Thyroid gland (tissue), 4 donors: ENCODE measurements around the gene TOP3A. TPM values are rescaled to one million over a fixed set of nuclear protein-coding genes. Genes with fewer than 3 reads are reported as not detected.

Experiments
- DNase-seq, 2 donors: peaks; one replicate each; pipeline ENCODE4 v3.0.0-alpha.2; 2019
- H3K27ac ChIP-seq, 3 donors: fragments of 200-600 bp; sonication (generic); 1 replicate in 2 of 3; 2 replicates in 1 of 3; pipeline ENCODE4 v1.5.1; 2016 to 2019; ENCODE audit warnings: mild to moderate bottlenecking in 1 of 3, moderate library complexity in 1 of 3
- H3K27me3 ChIP-seq: fragments of 200-600 bp; sonication (generic); one replicate; pipeline ENCODE4 v1.5.1; 2019
- H3K36me3 ChIP-seq, 2 donors: fragments of 200-600 bp; sonication (generic); one replicate each; pipeline ENCODE4 v1.5.1; 2016 to 2019
- H3K4me1 ChIP-seq, 2 donors: fragments of 200-600 bp; sonication (generic); one replicate each; pipeline ENCODE4 v1.5.1; 2017 to 2019
- H3K4me3 ChIP-seq, 3 donors: fragments of 200-600 bp; sonication (generic); replicated peaks in 1 of 3; 1 replicate in 2 of 3; 2 replicates in 1 of 3; pipeline ENCODE4 v1.5.1; 2016; ENCODE audit warnings: mild to moderate bottlenecking in 1 of 3
- H3K9me3 ChIP-seq: fragments of 200-600 bp; sonication (generic); one replicate; pipeline ENCODE4 v1.5.1; 2017
- POLR2A ChIP-seq, 2 donors: fragments of 450-650 bp; IDR thresholded peaks; one replicate each; pipeline ENCODE4 v1.6.1; 2017; ENCODE audit warnings: antibody characterized with exemption in 2 of 2, mild to moderate bottlenecking in 2 of 2, moderate library complexity in 1 of 2
- WGBS, 2 donors: methylation state at CpG; one replicate each; pipeline ENCODE4 v1.1.5; 2017; 5-methylcytosine and 5-hydroxymethylcytosine counted together
- intact Hi-C: fragments of 100-400 bp; cut with DNase I; formaldehyde crosslinking; loops from one replicate; pipeline ENCODE4 v1.15.1; 2023
- total RNA-seq, 4 donors: library from RNA; depleted of rRNA; stranded (reverse); fragments of >200 nt; gene quantifications; one replicate each; pipeline ENCODE4 v1.2.3, GENCODE V29; 2016
- TF ChIP-seq, protein P1 (sequence below), 6 experiments: fragments of 200-600 bp in 3 of 6; fragments of 450-650 bp in 3 of 6; sonication (generic) in 3 of 6; IDR thresholded peaks; one replicate each; pipeline ENCODE4 v1.5.1; 2016 to 2019; ENCODE audit warnings: antibody characterized with exemption in 6 of 6, mild to moderate bottlenecking in 2 of 6, inconsistent platforms in 1 of 6, moderate library complexity in 1 of 6

TOP3A gene
- total RNA-seq, 4 donors from 2014 or later = 31.3 to 34.5 (median 32.5) TPM

DNA sequence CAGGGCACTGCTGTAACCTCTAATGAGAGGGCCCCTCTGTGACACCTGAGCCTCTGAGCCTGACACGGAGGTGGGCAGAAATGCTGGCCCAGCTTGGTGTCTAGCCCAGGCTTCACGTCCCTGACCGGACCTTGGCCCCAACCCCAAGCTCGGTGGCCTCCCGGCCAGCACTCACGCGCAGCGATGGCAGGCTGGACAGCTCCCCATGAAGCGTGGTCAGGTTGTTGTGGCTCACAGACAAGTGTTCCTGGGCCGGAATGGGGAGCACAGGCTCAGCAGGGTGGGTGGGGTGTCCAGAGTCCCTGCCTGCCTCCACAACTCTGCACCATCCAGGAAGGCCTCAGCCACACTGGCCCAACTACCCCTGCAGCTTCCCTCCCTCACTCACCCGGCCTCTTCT, 58.4 kb downstream of the TOP3A start:
- peaks cover 39 to 49% of the 10 kb centered on the region in 2 donors for H3K36me3 ChIP-seq
- H3K4me3 ChIP-seq = no peak overlapping the region
- intact Hi-C loops = loop anchor here (5.0 kb wide), 1 partner anchor 61 kb away; the partner anchor contains the start of gene SMCR8
- H3K27ac ChIP-seq = no peak overlapping the region
- no peaks in the 10 kb centered on the region for H3K27me3 ChIP-seq
- DNase-seq = no peak
- TF ChIP-seq, protein P1, sequence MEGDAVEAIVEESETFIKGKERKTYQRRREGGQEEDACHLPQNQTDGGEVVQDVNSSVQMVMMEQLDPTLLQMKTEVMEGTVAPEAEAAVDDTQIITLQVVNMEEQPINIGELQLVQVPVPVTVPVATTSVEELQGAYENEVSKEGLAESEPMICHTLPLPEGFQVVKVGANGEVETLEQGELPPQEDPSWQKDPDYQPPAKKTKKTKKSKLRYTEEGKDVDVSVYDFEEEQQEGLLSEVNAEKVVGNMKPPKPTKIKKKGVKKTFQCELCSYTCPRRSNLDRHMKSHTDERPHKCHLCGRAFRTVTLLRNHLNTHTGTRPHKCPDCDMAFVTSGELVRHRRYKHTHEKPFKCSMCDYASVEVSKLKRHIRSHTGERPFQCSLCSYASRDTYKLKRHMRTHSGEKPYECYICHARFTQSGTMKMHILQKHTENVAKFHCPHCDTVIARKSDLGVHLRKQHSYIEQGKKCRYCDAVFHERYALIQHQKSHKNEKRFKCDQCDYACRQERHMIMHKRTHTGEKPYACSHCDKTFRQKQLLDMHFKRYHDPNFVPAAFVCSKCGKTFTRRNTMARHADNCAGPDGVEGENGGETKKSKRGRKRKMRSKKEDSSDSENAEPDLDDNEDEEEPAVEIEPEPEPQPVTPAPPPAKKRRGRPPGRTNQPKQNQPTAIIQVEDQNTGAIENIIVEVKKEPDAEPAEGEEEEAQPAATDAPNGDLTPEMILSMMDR (IDR thresholded peaks at IDR 0.05) = no peak
- no peak for TF ChIP-seq POLR2A (IDR thresholded peaks at IDR 0.05)
- WGBS, 2 donors = 88 to 89% methylated on average over 5 to 11 of the region's 11 CpGs
- no peaks in the 10 kb centered on the region for H3K9me3 ChIP-seq
- H3K4me1 ChIP-seq = peaks cover 27 to 34% of the 10 kb centered on the region in 2 donors

DNA sequence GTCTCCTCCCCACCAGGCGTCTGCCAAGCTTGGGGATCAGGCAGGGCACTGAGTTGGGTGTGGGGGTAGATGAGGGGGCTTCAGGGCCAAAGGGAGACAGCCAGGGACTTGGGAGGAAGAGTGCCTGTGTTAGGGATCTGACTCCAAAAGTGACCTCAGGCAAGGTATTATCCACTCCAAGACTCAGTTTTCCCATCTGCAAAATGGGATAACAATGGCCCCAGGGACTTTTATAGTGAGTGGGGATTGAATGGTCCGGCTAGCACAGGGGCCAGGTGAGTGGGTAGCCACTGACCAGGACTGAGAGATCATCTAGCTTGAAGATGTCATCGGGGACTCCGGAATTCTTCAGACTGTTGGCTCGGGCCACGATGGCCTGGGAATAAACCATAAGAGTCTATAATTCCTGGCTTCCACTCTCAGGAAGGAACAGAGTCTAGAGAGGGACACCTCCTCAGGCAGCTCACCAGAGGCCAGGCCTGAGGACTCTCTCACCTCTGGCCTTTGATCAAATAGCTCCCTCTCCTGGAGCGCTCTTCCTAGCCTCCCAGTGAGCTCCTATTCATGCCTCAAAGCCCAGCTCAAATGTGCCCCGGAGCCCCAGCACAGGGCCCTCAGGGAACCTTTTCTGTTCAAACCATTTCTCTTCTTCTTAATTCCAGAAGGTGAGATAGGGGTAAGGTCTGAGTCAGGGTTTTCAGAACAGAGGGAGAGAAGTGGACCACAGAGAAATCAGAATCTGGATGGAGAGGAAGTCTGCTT, 59.7 kb downstream of the TOP3A start:
- no peaks in the 10 kb centered on the region for H3K9me3 ChIP-seq
- H3K27ac ChIP-seq = no peak overlapping the region
- H3K36me3 ChIP-seq = peaks cover 50 to 60% of the 10 kb centered on the region in 2 donors
- peaks cover 22 to 29% of the 10 kb centered on the region in 2 donors for H3K4me1 ChIP-seq
- H3K4me3 ChIP-seq = no peak overlapping the region
- intact Hi-C loops = loop anchor here (5.0 kb wide), 1 partner anchor 62 kb away; the partner anchor contains the start of gene SMCR8
- TF ChIP-seq POLR2A (IDR thresholded peaks at IDR 0.05) = no peak
- TF ChIP-seq, protein P1 (IDR thresholded peaks at IDR 0.05) = no peak
- no peak for DNase-seq
- H3K27me3 ChIP-seq = no peaks in the 10 kb centered on the region
- 94 to 96% methylated on average over 7 to 8 of the region's 8 CpGs for WGBS, 2 donors

DNA sequence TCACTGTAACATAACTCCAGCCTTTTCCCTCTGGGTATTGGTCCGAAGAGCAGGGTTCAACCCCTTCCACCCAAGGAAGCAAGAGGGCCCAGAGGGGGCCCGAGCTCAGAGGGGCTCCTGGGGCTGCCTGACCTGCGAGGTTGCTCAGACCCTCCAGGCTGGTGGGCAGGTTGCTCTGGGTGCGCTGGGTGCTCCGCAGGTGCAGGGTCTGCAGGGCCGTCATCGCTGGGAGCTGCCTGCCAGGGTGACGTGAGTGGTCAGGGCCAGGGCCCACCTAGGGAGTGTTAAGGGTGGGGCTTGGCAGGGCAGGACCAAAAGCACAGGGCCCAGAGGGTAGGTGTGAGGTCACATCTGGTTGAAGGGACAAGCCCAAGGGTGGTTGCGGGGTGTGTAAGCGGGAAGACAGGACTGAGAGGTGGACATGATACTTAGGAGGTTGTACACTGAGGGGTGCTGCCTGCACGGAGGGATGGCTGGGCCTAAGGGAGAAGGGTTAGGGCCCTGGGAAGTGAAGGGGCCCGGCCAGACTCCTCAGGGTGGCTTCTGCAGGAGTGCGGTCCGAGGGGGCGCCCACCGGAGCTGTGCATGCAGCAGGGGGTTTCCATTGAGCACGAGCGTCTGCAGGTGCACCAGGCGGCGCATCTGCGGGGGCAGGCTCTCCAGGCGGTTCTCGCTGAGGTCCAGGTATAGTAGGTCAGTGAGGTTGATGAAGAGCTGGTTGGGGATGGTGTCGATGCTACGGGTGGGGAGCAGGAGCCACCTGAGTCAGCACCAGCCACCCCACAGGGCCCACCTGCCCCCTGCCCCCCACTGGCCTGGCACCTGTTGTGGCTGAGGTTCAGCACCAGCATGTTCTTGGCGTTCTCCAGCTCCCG, 60.6 kb downstream of the TOP3A start:
- no peak for DNase-seq
- Histone ChIP-seq H3K4me3 (no peak overlapping the region), H3K9me3 (no peaks in the 10 kb centered on the region), H3K4me1 (peaks cover 17 to 20% of the 10 kb centered on the region in 2 donors), H3K27me3 (no peaks in the 10 kb centered on the region), H3K27ac (no peak overlapping the region), H3K36me3 (peaks cover 53 to 62% of the 10 kb centered on the region in 2 donors)
- intact Hi-C loops = no loop called here
- WGBS, 2 donors = 91 to 96% methylated on average over 23 to 27 of the region's 27 CpGs
- TF ChIP-seq, protein P1 (IDR thresholded peaks at IDR 0.05) = no peak

DNA sequence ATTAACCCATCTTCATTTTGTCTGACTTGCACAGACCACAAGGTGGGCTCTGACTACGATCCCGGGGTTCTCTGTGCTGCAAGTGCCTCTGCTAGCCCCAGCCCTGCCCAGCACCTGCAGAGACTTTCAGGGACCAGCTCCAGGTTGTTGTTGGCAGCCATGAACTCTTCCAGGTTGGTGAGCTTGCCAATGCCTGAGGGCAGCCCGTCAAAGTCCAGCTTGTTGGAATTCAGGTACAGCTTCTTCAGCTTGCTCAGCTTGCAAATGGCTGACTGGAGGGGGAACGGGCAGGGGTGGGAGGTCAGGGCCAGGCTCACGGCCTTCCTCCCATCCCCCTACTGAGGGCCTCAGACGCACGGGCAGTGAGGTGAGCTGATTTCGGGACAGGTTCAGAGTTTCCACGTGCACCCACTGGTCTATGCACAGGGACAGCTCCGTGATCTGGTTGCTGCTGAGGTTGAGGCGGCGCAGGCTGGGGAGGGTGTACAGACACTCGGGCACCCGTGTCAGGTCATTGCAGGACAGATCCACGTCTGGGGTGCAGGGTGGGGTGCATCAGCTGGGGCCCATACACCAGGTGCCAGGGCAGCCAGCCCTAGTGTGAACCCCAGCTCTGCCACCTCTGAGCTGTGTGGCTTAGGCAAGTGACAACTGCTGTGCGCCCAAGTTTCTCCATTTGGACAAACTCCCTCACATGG, 61.5 kb downstream of the TOP3A start:
- Histone ChIP-seq H3K27ac (no peak overlapping the region), H3K27me3 (no peaks in the 10 kb centered on the region), H3K4me1 (peaks cover 12 to 15% of the 10 kb centered on the region in 2 donors), H3K36me3 (peaks cover 62 to 70% of the 10 kb centered on the region in 2 donors), H3K9me3 (no peaks in the 10 kb centered on the region), H3K4me3 (no peak overlapping the region)
- TF ChIP-seq POLR2A (IDR thresholded peaks at IDR 0.05) = no peak
- TF ChIP-seq, protein P1 (IDR thresholded peaks at IDR 0.05) = no peak
- intact Hi-C loops = no loop called here
- WGBS, 2 donors = 89 to 94% methylated on average over 10 to 14 of the region's 16 CpGs
- no peak for DNase-seq
